Measurements from ENCODE around the gene VPS4B. TPM values are rescaled to one million over a fixed set of nuclear protein-coding genes. Genes with fewer than 3 reads are reported as not detected.

Gene VPS4B
- total RNA-seq, 2 donors from 2014 or later, result 28.3 to 31.7 TPM

- no peaks in the 10 kb centered on the region for H3K27me3 ChIP-seq (replicated peaks; ENCODE audit: insufficient read depth)
- no peak for DNase-seq (ENCODE audit: low spot score)
- WGBS, result 50% methylated on average over 4 of the region's 4 CpGs
- H3K9me3 ChIP-seq, result no peaks in the 10 kb centered on the region
- intact Hi-C loops (cut with DNase I), result loop anchor here (10.0 kb wide), 1 partner anchor 719 kb away; the partner anchor contains the start of gene PHLPP1
- TF ChIP-seq POLR2A (IDR thresholded peaks at IDR 0.05), result no peak
- no peak for TF ChIP-seq CTCF (IDR thresholded peaks at IDR 0.05)
- no peak for TF ChIP-seq POLR2AphosphoS5 (IDR thresholded peaks at IDR 0.05)
- H3K4me1 ChIP-seq (replicated peaks), result no peaks in the 10 kb centered on the region
- no peak overlapping the region for H3K27ac ChIP-seq
- H3K36me3 ChIP-seq, result no peaks in the 10 kb centered on the region
- H3K4me3 ChIP-seq, result no peak overlapping the region
Observed at GRCh38 chr18:63433334-63433866, 11.1 kb upstream of the VPS4B start.

GRCh38 chr18:63431180-63431579 lies 8.9 kb upstream of the VPS4B start:
- H3K36me3 ChIP-seq, result no peaks in the 10 kb centered on the region
- no peaks in the 10 kb centered on the region for H3K9me3 ChIP-seq
- H3K4me3 ChIP-seq, result no peak overlapping the region
- WGBS, result 47% methylated on average over 1 of the region's 1 CpG
- intact Hi-C loops (cut with DNase I), result loop anchor here (10.0 kb wide), 1 partner anchor 716 kb away; the partner anchor contains the start of gene PHLPP1
- no peak overlapping the region for H3K27ac ChIP-seq
- H3K4me1 ChIP-seq (replicated peaks), result no peaks in the 10 kb centered on the region
- H3K27me3 ChIP-seq (replicated peaks; ENCODE audit: insufficient read depth), result no peaks in the 10 kb centered on the region
- no peak for TF ChIP-seq POLR2A (IDR thresholded peaks at IDR 0.05)
- no peak for TF ChIP-seq POLR2AphosphoS5 (IDR thresholded peaks at IDR 0.05)
- no peak for TF ChIP-seq CTCF (IDR thresholded peaks at IDR 0.05)
- DNase-seq (ENCODE audit: low spot score), result no peak

GRCh38 chr18:63430526-63430925 lies 8.2 kb upstream of the VPS4B start:
- DNase-seq (ENCODE audit: low spot score), result no peak
- no peaks in the 10 kb centered on the region for H3K9me3 ChIP-seq
- H3K4me3 ChIP-seq, result no peak overlapping the region
- H3K27ac ChIP-seq, result no peak overlapping the region
- H3K4me1 ChIP-seq (replicated peaks), result no peaks in the 10 kb centered on the region
- no peaks in the 10 kb centered on the region for H3K36me3 ChIP-seq
- TF ChIP-seq CTCF (IDR thresholded peaks at IDR 0.05) (no peak), POLR2A (IDR thresholded peaks at IDR 0.05) (no peak)
- intact Hi-C loops (cut with DNase I), result loop anchor here (10.0 kb wide), 1 partner anchor 716 kb away; the partner anchor contains the start of gene PHLPP1
- H3K27me3 ChIP-seq (replicated peaks; ENCODE audit: insufficient read depth), result no peaks in the 10 kb centered on the region
- 79% methylated on average over 2 of the region's 2 CpGs for WGBS

GRCh38 chr18:63427558-63427957 lies 5.3 kb upstream of the VPS4B start:
- TF ChIP-seq CTCF (IDR thresholded peaks at IDR 0.05) (no peak), POLR2A (IDR thresholded peaks at IDR 0.05) (no peak), POLR2AphosphoS5 (IDR thresholded peaks at IDR 0.05) (no peak)
- no peak for DNase-seq (ENCODE audit: low spot score)
- Histone ChIP-seq H3K4me1 (replicated peaks) (no peaks in the 10 kb centered on the region), H3K9me3 (no peaks in the 10 kb centered on the region), H3K27me3 (replicated peaks; ENCODE audit: insufficient read depth) (no peaks in the 10 kb centered on the region), H3K36me3 (no peaks in the 10 kb centered on the region), H3K27ac (no peak overlapping the region), H3K4me3 (no peak overlapping the region)
- intact Hi-C loops (cut with DNase I), result loop anchor here (10.0 kb wide), 2 partner anchors 303 to 903 kb away; partner anchors contain the start of gene ZCCHC2
- 75% methylated on average over 4 of the region's 4 CpGs for WGBS

GRCh38 chr18:63422864-63423304 lies 608 bp upstream of the VPS4B start:
- H3K36me3 ChIP-seq, result no peaks in the 10 kb centered on the region
- no peaks in the 10 kb centered on the region for H3K9me3 ChIP-seq
- no peaks in the 10 kb centered on the region for H3K27me3 ChIP-seq (replicated peaks; ENCODE audit: insufficient read depth)
- intact Hi-C loops (cut with DNase I), result loop anchor here (1.0 to 10.0 kb wide), 3 partner anchors 56 to 898 kb away; partner anchors contain the start of genes KDSR and ZCCHC2
- no peaks in the 10 kb centered on the region for H3K4me1 ChIP-seq (replicated peaks)
- TF ChIP-seq POLR2AphosphoS5 (IDR thresholded peaks at IDR 0.05) (no peak), CTCF (IDR thresholded peaks at IDR 0.05) (peak in 1 of 4 experiments; percentile 4)
- peak overlapping the region; percentile 90 to 93 for H3K27ac ChIP-seq
- no peak for DNase-seq (ENCODE audit: low spot score)
- H3K4me3 ChIP-seq, result peak overlapping the region; percentile 62 to 70
- 1% methylated on average over 26 of the region's 26 CpGs for WGBS

All from prostate gland (tissue), 2 donors.